ENCODE data around the gene ZFYVE19. TPM values are rescaled to one million over a fixed set of nuclear protein-coding genes. Genes with fewer than 3 reads are reported as not detected.

The ZFYVE19 gene
- total and polyA plus RNA-seq, 2 of the 4 experiments (the other 2 are of a cell fraction), result 22.6 to 29.6 TPM

- TF ChIP-seq MAZ (IDR thresholded peaks at IDR 0.05; ENCODE audit: borderline replicate concordance, low read depth, low read length), result no peak
These were observed 37.2 kb downstream of the ZFYVE19 start, which contains the start of gene SPINT1 (continued) for GRCh38 chr15:40843885-40844695.

GRCh38 chr15:40844696-40845030, 37.8 kb downstream of the ZFYVE19 start:
- Histone ChIP-seq H2BK20ac (ENCODE audit: low read depth, low read length) (no peak overlapping the region), H3K4me2 (ENCODE audit: low read depth, low read length) (peak overlapping the region; percentile 66), H3K23ac (ENCODE audit: low read depth, low read length) (no peak overlapping the region), H3K27ac (ENCODE audit: insufficient read depth, low read length) (no peak overlapping the region), H4K8ac (ENCODE audit: low read depth in 2 of 2, low read length in 2 of 2) (no peak overlapping the region), H3K9me3 (ENCODE audit: control insufficient read depth, insufficient read depth, low read length) (no peaks in the 10 kb centered on the region), H3K56ac (ENCODE audit: extremely low read depth, insufficient read depth, low read length) (no peak overlapping the region), H3K18ac (ENCODE audit: low read depth, low read length) (no peak overlapping the region), H3K9me1 (ENCODE audit: insufficient read depth, low read length) (no peaks in the 10 kb centered on the region), H2BK5ac (ENCODE audit: low read depth, low read length, poor library complexity, severe bottlenecking) (no peak overlapping the region), H3K79me1 (ENCODE audit: low read depth in 1 of 2, low read length in 2 of 2) (no peaks in the 10 kb centered on the region), H2AFZ (replicated peaks; ENCODE audit: low read length, poor library complexity) (peak overlapping the region; percentile 86), H3K9ac (ENCODE audit: low read depth, low read length) (no peak overlapping the region), H3K4me1 (ENCODE audit: control insufficient read depth, insufficient read depth, low read length) (0 out of 2 replicates have a peak, but pooled peaks cover 3% of the 10 kb centered on the region), H3K14ac (replicated peaks; ENCODE audit: low read depth, low read length) (no peak overlapping the region), H2AK9ac (replicated peaks; ENCODE audit: low read depth, low read length, poor library complexity) (peak overlapping the region; percentile 76), H3K27me3 (ENCODE audit: control insufficient read depth, insufficient read depth, low read length) (peaks cover 38% of the 10 kb centered on the region), H3K36me3 (ENCODE audit: control insufficient read depth, insufficient read depth, low read length) (no peaks in the 10 kb centered on the region), H4K5ac (ENCODE audit: low read depth, low read length) (no peak overlapping the region), H3K4me3 (ENCODE audit: insufficient read depth, low read depth, low read length) (peak overlapping the region; percentile 26), H2BK15ac (ENCODE audit: low read depth, low read length) (no peak overlapping the region), H4K91ac (ENCODE audit: insufficient read depth, low read depth, low read length) (no peak overlapping the region), H2BK120ac (ENCODE audit: low read depth, low read length) (no peak overlapping the region), H4K20me1 (ENCODE audit: insufficient read depth, low read length) (peaks cover 5% of the 10 kb centered on the region; the same call in 1 of the 2 replicates), H2AK5ac (ENCODE audit: low read depth, low read length) (no peak overlapping the region), H3K4ac (ENCODE audit: low read depth, low read length) (no peak overlapping the region)
- TF ChIP-seq CEBPB (IDR thresholded peaks at IDR 0.05; ENCODE audit: low read depth, low read length) (no peak), MAZ (IDR thresholded peaks at IDR 0.05; ENCODE audit: borderline replicate concordance, low read depth, low read length) (no peak), RAD21 (IDR thresholded peaks at IDR 0.05; ENCODE audit: low read length) (no peak), BHLHE40 (IDR thresholded peaks at IDR 0.05; ENCODE audit: low read depth, low read length) (no peak), RFX5 (IDR thresholded peaks at IDR 0.05; ENCODE audit: low read depth, low read length) (no peak), CHD1 (IDR thresholded peaks at IDR 0.05; ENCODE audit: low read depth, low read length) (no peak), FOS (IDR thresholded peaks at IDR 0.05; ENCODE audit: low read depth, low read length) (no peak), NFE2L2 (IDR thresholded peaks at IDR 0.05; ENCODE audit: low read depth, low read length) (no peak)
- 0% methylated on average over 1 of the region's 28 CpGs; no CpG with 5 or more reads in 1 of the 2 experiments for WGBS, 2 experiments (ENCODE audit: extremely low coverage in 2 of 2, insufficient read length in 1 of 2)
- in situ Hi-C loops (cut with MboI; ENCODE audit: low sequenced_read_pairs) (no loop called here), intact Hi-C loops (cut with micrococcal nuclease) (loop anchor here (1.0 kb wide), 1 partner anchor 37 kb away; the partner anchor contains the start of genes DNAJC17 and ZFYVE19), dilution Hi-C loops (cut with HindIII; ENCODE audit: low sequenced_read_pairs, unreplicated experiment) (no loop called here)
- ChIA-PET CTCF (interaction anchor here (0.5 kb wide), 1 partner anchor 88 kb away, joined by 3 read pairs; no protein-coding TSS in a partner anchor), POLR2A (ENCODE audit: unreplicated experiment) (no interaction called here)
- peak; percentile 28; the same call in 1 of the 2 replicates for ATAC-seq (ENCODE audit: low read depth)
- no TSS peak for BruUV-seq (replicated peaks)
- no peak for DNase-seq
